Upper lobe of left lung (tissue), 4 donors: Measurements from ENCODE around the gene SPDEF.

Experiments
- POLR2A ChIP-seq, 4 donors: fragments of 450-650 bp; IDR thresholded peaks; one replicate each; pipeline ENCODE4 v1.5.1; 2016 to 2017; ENCODE audit warnings: antibody characterized with exemption in 4 of 4, mild to moderate bottlenecking in 2 of 4
- POLR2AphosphoS5 ChIP-seq, 2 donors: sonication (generic); formaldehyde crosslinking; IDR thresholded peaks; one replicate each; pipeline ENCODE4 v1.5.1; 2017; ENCODE audit warnings: antibody characterized with exemption in 2 of 2
- TF ChIP-seq, protein P1 (sequence below), 6 experiments: fragments of 450-650 bp in 4 of 6; fragments of 200-600 bp in 2 of 6; sonication (generic) in 2 of 6; IDR thresholded peaks; one replicate each; pipeline ENCODE4 v1.5.1; 2016 to 2019; ENCODE audit warnings: antibody characterized with exemption in 6 of 6

DNA sequence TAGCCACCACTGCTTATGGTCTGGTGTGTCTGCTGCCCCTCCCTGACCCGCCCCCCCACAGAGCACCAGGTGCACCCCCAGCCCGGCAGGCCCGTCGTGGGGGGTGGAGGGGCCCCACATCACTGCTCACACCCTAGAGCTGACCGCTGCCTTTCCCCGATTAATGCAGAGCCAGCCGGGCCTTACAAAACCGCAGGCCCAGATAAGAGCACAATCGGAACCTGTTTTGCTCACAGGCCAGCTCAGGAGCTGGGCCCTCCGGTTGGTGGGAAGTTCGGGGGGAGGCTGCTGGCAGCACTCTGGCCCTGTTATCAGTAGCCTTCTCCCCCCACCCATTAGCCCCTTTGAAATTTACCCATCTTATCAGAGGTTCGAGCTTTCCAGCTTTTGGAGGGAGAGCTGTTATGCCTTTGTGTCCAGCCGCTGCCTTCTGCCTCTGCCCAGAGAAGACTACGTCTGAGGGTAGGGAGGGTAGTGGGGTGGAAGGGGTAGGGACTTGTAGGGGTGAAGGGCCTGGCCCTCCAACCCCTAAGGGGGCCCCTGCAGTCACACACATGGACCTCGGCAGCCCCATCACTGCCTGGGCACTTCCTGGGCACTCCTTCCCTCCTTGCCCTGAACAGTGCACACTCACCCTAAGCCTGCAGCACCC lies 6.9 kb upstream of the SPDEF start:
- TF ChIP-seq POLR2AphosphoS5 (IDR thresholded peaks at IDR 0.05) (no peak), POLR2A (IDR thresholded peaks at IDR 0.05) (no peak)
- TF ChIP-seq, protein P1, sequence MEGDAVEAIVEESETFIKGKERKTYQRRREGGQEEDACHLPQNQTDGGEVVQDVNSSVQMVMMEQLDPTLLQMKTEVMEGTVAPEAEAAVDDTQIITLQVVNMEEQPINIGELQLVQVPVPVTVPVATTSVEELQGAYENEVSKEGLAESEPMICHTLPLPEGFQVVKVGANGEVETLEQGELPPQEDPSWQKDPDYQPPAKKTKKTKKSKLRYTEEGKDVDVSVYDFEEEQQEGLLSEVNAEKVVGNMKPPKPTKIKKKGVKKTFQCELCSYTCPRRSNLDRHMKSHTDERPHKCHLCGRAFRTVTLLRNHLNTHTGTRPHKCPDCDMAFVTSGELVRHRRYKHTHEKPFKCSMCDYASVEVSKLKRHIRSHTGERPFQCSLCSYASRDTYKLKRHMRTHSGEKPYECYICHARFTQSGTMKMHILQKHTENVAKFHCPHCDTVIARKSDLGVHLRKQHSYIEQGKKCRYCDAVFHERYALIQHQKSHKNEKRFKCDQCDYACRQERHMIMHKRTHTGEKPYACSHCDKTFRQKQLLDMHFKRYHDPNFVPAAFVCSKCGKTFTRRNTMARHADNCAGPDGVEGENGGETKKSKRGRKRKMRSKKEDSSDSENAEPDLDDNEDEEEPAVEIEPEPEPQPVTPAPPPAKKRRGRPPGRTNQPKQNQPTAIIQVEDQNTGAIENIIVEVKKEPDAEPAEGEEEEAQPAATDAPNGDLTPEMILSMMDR (IDR thresholded peaks at IDR 0.05): no peak
